IMR-90 (cell line): ENCODE results near the gene VPS39. TPM values are rescaled to one million over a fixed set of nuclear protein-coding genes. Genes with fewer than 3 reads are reported as not detected.

Experiments
- ATAC-seq: fragments of 200-7000 bp; cut with Tn5 transposase; 2 replicates; pipeline ENCODE4 v1.9.1; 2020; ENCODE audit warnings: low read depth, mild to moderate bottlenecking, moderate library complexity
- BruUV-seq: library from RNA; stranded (reverse); fragments of 400-500 nt; replicated peaks from 2 replicates; lab custom pipeline; 2021; lab: Mats Ljungman, UMichigan
- CTCF ChIA-PET: fragments of 300-600 bp; formaldehyde crosslinking; extraction: SDS; loops from one replicate; lab custom pipeline; 2021; ENCODE audit warnings: antibody characterized with exemption; lab: Yijun Ruan, JAX
- POLR2A ChIA-PET: fragments of 300-600 bp; sonication (Branson Sonifier 250); formaldehyde crosslinking; loops from one replicate; lab custom pipeline; 2022; ENCODE audit warnings: antibody characterized with exemption; ENCODE audit not compliant: unreplicated experiment; lab: Charles Lee
- DNase-seq: peaks from one replicate; pipeline ENCODE4 v3.0.0; 2013
- H2AFZ ChIP-seq: replicated peaks from 2 replicates; pipeline ENCODE3; 2013; ENCODE audit warnings: low read length, mild to moderate bottlenecking; ENCODE audit not compliant: poor library complexity
- H2AK5ac ChIP-seq: 2 replicates; pipeline ENCODE4 v1.6.1; 2013; ENCODE audit warnings: low read depth, low read length, inconsistent platforms
- H2AK9ac ChIP-seq: replicated peaks from 2 replicates; pipeline ENCODE3; 2013; ENCODE audit warnings: mild to moderate bottlenecking, low read depth, low read length, moderate library complexity; ENCODE audit not compliant: poor library complexity
- H2BK120ac ChIP-seq: 2 replicates; pipeline ENCODE4 v1.6.1; 2013; ENCODE audit warnings: low read depth, low read length, inconsistent platforms
- H2BK15ac ChIP-seq: 3 replicates; pipeline ENCODE4 v1.6.1; 2013; ENCODE audit warnings: low read depth, low read length, inconsistent platforms
- H2BK20ac ChIP-seq: 2 replicates; pipeline ENCODE4 v1.6.1; 2013; ENCODE audit warnings: low read depth, mild to moderate bottlenecking, inconsistent platforms, low read length, moderate library complexity
- H2BK5ac ChIP-seq: 2 replicates; pipeline ENCODE4 v1.6.1; 2013; ENCODE audit warnings: mild to moderate bottlenecking, low read depth, low read length, inconsistent platforms; ENCODE audit not compliant: poor library complexity, severe bottlenecking
- H3K14ac ChIP-seq: replicated peaks from 2 replicates; pipeline ENCODE4 v1.6.1; 2013; ENCODE audit warnings: low read depth, low read length, inconsistent platforms
- H3K18ac ChIP-seq: 2 replicates; pipeline ENCODE4 v1.6.1; 2013; ENCODE audit warnings: low read depth, low read length, control low read depth
- H3K23ac ChIP-seq: 2 replicates; pipeline ENCODE4 v1.6.1; 2013; ENCODE audit warnings: low read depth, low read length, inconsistent platforms
- H3K27ac ChIP-seq: 2 replicates; pipeline ENCODE4 v1.5.1; 2013; ENCODE audit warnings: mild to moderate bottlenecking, control low read depth, low read length; ENCODE audit not compliant: insufficient read depth
- H3K27me3 ChIP-seq: 2 replicates; pipeline ENCODE4 v1.6.1; 2013; ENCODE audit warnings: low read length; ENCODE audit not compliant: control insufficient read depth, insufficient read depth
- H3K36me3 ChIP-seq: 2 replicates; pipeline ENCODE4 v1.6.1; 2013; ENCODE audit warnings: low read length, mixed read lengths; ENCODE audit not compliant: control insufficient read depth, insufficient read depth
- H3K4ac ChIP-seq: 2 replicates; pipeline ENCODE4 v1.6.1; 2013; ENCODE audit warnings: low read depth, low read length, inconsistent platforms
- H3K4me1 ChIP-seq: 2 replicates; pipeline ENCODE4 v1.6.1; 2013; ENCODE audit warnings: low read length, mixed read lengths; ENCODE audit not compliant: control insufficient read depth, insufficient read depth
- H3K4me2 ChIP-seq: 2 replicates; pipeline ENCODE4 v1.6.1; 2013; ENCODE audit warnings: low read depth, mild to moderate bottlenecking, control low read depth, low read length, moderate library complexity
- H3K4me3 ChIP-seq: 2 replicates; pipeline ENCODE4 v1.5.1; 2013; ENCODE audit warnings: low read depth, mild to moderate bottlenecking, control low read depth, low read length, moderate library complexity; ENCODE audit not compliant: insufficient read depth
- H3K56ac ChIP-seq: 2 replicates; pipeline ENCODE4 v1.6.1; 2013; ENCODE audit warnings: low read length, inconsistent platforms; ENCODE audit not compliant: insufficient read depth; ENCODE audit errors: extremely low read depth
- H3K79me1 ChIP-seq, 2 experiments: 2 replicates each; pipeline ENCODE4 v1.6.1; 2013; ENCODE audit warnings: low read length in 2 of 2, inconsistent platforms in 1 of 2, low read depth in 1 of 2
- H3K9ac ChIP-seq: 2 replicates; pipeline ENCODE4 v1.6.1; 2013; ENCODE audit warnings: low read depth, low read length, control low read depth
- H3K9me1 ChIP-seq: 2 replicates; pipeline ENCODE4 v1.6.1; 2013; ENCODE audit warnings: low read length, inconsistent platforms; ENCODE audit not compliant: insufficient read depth
- H3K9me3 ChIP-seq: 2 replicates; pipeline ENCODE4 v1.6.1; 2013; ENCODE audit warnings: low read length; ENCODE audit not compliant: control insufficient read depth, insufficient read depth
- H4K20me1 ChIP-seq: 2 replicates; pipeline ENCODE4 v1.6.1; 2013; ENCODE audit warnings: low read length, inconsistent platforms; ENCODE audit not compliant: insufficient read depth
- H4K5ac ChIP-seq: 2 replicates; pipeline ENCODE4 v1.6.1; 2013; ENCODE audit warnings: mild to moderate bottlenecking, low read depth, low read length, control low read depth
- H4K8ac ChIP-seq, 2 experiments: 2 replicates each; pipeline ENCODE4 v1.6.1; 2013; ENCODE audit warnings: low read depth in 2 of 2, low read length in 2 of 2, control low read depth in 1 of 2, inconsistent platforms in 1 of 2
- H4K91ac ChIP-seq: 2 replicates; pipeline ENCODE4 v1.6.1; 2013; ENCODE audit warnings: low read depth, low read length, inconsistent platforms; ENCODE audit not compliant: insufficient read depth
- CHD1 ChIP-seq: IDR thresholded peaks from 2 replicates; pipeline ENCODE4 v1.6.1; 2012; ENCODE audit warnings: low read depth, low read length, improper control_type of control experiment
- FOS ChIP-seq: fragments of 150-350 bp; IDR thresholded peaks from 2 replicates; pipeline ENCODE4 v1.6.1; 2016; ENCODE audit warnings: low read depth, low read length
- NFE2L2 ChIP-seq: fragments of 150-350 bp; IDR thresholded peaks from 2 replicates; pipeline ENCODE4 v1.6.1; 2016; ENCODE audit warnings: low read depth, mild to moderate bottlenecking, low read length
- RFX5 ChIP-seq: IDR thresholded peaks from 2 replicates; pipeline ENCODE4 v1.8.0; 2012; ENCODE audit warnings: low read depth, mild to moderate bottlenecking, low read length, moderate library complexity
- SMC3 ChIP-seq: fragments of 150-350 bp; IDR thresholded peaks from 2 replicates; pipeline ENCODE4 v1.6.1; 2016; ENCODE audit warnings: low read depth, mild to moderate bottlenecking, antibody characterized with exemption, low read length, moderate library complexity
- WGBS, 2 experiments: methylation state at CpG; one replicate each; pipeline versions ENCODE4 v1.1.5 to v1.1.7; 2013; ENCODE audit warnings: missing lambda C conversion rate in 2 of 2; ENCODE audit not compliant: insufficient read length in 1 of 2; ENCODE audit errors: extremely low coverage in 2 of 2; 5-methylcytosine and 5-hydroxymethylcytosine counted together
- dilution Hi-C: fragments of 300-500 bp; cut with HindIII; formaldehyde crosslinking; loops from one replicate; pipeline ENCODE4 v1.14.3; 2018; ENCODE audit warnings: low sequenced_read_pairs; ENCODE audit not compliant: unreplicated experiment
- in situ Hi-C: fragments of 300-500 bp; cut with MboI; formaldehyde crosslinking; loops from 3 replicates; pipeline ENCODE4 v1.14.3; 2019; ENCODE audit warnings: low sequenced_read_pairs, inconsistent platforms, mixed read lengths
- intact Hi-C: fragments of 100-400 bp; cut with micrococcal nuclease; formaldehyde crosslinking; loops from 2 replicates; pipeline ENCODE4 v1.10.0; 2022
- polyA plus RNA-seq, 3 experiments: library from polyadenylated mRNA; depleted of rRNA; stranded (reverse); fragments of >200 nt; gene quantifications; 2 replicates each; pipeline ENCODE4 v1.2.3, GENCODE V29; 2012; ENCODE audit warnings: low replicate concordance in 1 of 3
- total RNA-seq: library from RNA; depleted of rRNA; stranded (reverse); fragments of >200 nt; gene quantifications from 2 replicates; pipeline ENCODE4 v1.2.3, GENCODE V29; 2012
- TF ChIP-seq, protein P1 (sequence below): fragments of 150-350 bp; IDR thresholded peaks from 2 replicates; pipeline ENCODE4 v1.6.1; 2016; ENCODE audit warnings: low read depth, mild to moderate bottlenecking, low read length, moderate library complexity, borderline replicate concordance
- TF ChIP-seq, protein P2 (sequence below): fragments of 150-350 bp; IDR thresholded peaks from 2 replicates; pipeline ENCODE4 v1.6.1; 2017; ENCODE audit warnings: mild to moderate bottlenecking, antibody characterized with exemption, low read length, low read depth
- TF ChIP-seq, protein P3 (sequence below): conservative IDR thresholded peaks from 2 replicates; pipeline ENCODE4 v1.5.1; 2012; ENCODE audit warnings: mild to moderate bottlenecking, low read depth, low read length, improper control_type of control experiment

Gene VPS39
- total and polyA plus RNA-seq, 2 of the 4 experiments (the other 2 are of a cell fraction): 49.7 to 52.2 TPM

DNA sequence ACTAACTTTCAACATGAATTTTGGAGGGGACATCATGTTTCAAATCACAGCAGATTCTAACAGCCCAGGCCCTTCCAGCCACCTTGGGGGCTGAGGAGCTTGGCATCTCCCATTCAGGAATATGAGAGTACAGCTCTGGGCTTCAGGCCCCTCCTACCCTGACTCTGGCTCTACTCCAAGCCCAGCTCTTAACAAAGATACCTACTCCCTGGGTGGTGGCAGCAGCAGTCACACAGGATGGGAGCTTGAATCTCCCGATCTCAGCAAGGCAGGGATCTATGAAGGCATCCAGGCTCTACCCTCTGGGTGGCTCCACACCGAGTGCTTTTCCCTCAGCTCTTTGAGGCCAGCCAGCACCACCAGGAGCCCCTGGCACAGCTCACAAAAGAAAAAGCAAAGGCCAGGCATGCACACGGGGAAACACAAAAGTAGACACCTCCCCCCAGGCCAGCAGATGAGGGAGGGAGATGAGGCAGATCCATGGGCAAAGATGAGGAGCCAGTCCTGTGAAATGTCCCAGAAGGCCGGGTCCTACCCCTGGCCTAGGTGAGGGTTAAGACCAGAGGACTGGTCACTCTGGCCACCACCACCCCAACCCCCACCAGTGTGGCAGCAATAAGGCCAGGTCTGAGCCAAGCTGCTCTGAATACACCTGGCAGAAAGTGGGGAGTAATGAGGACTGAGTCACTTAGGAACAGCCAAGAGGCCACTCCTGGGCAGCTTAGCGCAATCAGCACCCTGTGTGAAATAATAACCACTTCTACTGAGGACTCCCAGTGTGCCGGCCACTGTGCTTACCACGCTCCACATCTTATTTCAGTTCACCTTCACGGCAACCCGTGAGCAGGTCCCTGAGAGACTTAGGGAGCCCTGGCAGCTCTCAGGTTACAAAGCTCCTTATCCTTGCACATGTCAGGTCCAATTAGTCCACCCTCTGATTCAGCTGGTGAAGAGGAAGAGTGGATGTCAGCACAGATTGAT lies 76.0 kb downstream of the VPS39 start (continued):
- TF ChIP-seq, protein P1, sequence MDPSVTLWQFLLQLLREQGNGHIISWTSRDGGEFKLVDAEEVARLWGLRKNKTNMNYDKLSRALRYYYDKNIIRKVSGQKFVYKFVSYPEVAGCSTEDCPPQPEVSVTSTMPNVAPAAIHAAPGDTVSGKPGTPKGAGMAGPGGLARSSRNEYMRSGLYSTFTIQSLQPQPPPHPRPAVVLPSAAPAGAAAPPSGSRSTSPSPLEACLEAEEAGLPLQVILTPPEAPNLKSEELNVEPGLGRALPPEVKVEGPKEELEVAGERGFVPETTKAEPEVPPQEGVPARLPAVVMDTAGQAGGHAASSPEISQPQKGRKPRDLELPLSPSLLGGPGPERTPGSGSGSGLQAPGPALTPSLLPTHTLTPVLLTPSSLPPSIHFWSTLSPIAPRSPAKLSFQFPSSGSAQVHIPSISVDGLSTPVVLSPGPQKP: no peak
- TF ChIP-seq FOS: no peak

DNA sequence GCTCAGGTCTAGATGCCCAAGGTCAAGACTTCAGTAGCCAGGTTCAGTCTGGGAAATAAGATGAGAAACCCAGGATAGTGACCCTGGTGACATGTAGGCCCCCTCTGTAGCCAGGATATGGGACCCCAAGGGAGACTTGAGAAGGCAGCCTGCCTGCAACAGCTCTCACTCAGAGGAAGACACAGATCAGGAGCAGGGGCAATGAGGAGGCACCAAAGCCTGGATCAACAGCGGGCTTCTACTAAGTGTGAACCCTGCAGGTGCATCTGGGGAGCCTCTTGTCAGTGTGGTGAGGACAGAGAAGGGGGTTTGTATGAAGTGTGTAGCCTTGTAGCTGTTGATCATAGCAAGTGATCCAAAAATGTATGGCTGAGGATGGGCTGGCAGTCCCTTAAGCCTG lies 77.1 kb downstream of the VPS39 start:
- no peak overlapping the region for H3K27ac ChIP-seq
- no peak overlapping the region for H3K9ac ChIP-seq
- H3K4me3 ChIP-seq: no peak overlapping the region
- intact Hi-C loops: no loop called here
- in situ Hi-C loops: no loop called here
- H2BK15ac ChIP-seq: no peak overlapping the region
- WGBS, 2 experiments: 80% methylated on average over 1 of the region's 1 CpG; no CpG with 5 or more reads in 1 of the 2 experiments
- H3K4me1 ChIP-seq: no peaks in the 10 kb centered on the region
- no peak overlapping the region for H3K56ac ChIP-seq
- ATAC-seq: no peak
- no peak overlapping the region for H2BK5ac ChIP-seq
- H4K20me1 ChIP-seq: no peaks in the 10 kb centered on the region
- no peak overlapping the region for H2BK120ac ChIP-seq
- H2BK20ac ChIP-seq: no peak overlapping the region
- H3K79me1 ChIP-seq: no peaks in the 10 kb centered on the region
- H3K23ac ChIP-seq: no peak overlapping the region
- H2AK5ac ChIP-seq: no peak overlapping the region
- H4K5ac ChIP-seq: no peak overlapping the region
- H4K8ac ChIP-seq: no peak overlapping the region
- H3K14ac ChIP-seq: no peak overlapping the region
- ChIA-PET POLR2A (no interaction called here), CTCF (no interaction called here)
- H3K27me3 ChIP-seq: peaks cover 40% of the 10 kb centered on the region
- H3K36me3 ChIP-seq: no peaks in the 10 kb centered on the region
- BruUV-seq: no TSS peak
- no peak overlapping the region for H3K4me2 ChIP-seq
- H3K9me1 ChIP-seq: no peaks in the 10 kb centered on the region
- no peak overlapping the region for H3K18ac ChIP-seq
- dilution Hi-C loops: no loop called here
- DNase-seq: no peak
- H3K4ac ChIP-seq: no peak overlapping the region
- TF ChIP-seq, protein P2, sequence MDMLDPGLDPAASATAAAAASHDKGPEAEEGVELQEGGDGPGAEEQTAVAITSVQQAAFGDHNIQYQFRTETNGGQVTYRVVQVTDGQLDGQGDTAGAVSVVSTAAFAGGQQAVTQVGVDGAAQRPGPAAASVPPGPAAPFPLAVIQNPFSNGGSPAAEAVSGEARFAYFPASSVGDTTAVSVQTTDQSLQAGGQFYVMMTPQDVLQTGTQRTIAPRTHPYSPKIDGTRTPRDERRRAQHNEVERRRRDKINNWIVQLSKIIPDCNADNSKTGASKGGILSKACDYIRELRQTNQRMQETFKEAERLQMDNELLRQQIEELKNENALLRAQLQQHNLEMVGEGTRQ: no peak
- no peak for TF ChIP-seq CHD1
- TF ChIP-seq SMC3: no peak
- TF ChIP-seq, protein P3, sequence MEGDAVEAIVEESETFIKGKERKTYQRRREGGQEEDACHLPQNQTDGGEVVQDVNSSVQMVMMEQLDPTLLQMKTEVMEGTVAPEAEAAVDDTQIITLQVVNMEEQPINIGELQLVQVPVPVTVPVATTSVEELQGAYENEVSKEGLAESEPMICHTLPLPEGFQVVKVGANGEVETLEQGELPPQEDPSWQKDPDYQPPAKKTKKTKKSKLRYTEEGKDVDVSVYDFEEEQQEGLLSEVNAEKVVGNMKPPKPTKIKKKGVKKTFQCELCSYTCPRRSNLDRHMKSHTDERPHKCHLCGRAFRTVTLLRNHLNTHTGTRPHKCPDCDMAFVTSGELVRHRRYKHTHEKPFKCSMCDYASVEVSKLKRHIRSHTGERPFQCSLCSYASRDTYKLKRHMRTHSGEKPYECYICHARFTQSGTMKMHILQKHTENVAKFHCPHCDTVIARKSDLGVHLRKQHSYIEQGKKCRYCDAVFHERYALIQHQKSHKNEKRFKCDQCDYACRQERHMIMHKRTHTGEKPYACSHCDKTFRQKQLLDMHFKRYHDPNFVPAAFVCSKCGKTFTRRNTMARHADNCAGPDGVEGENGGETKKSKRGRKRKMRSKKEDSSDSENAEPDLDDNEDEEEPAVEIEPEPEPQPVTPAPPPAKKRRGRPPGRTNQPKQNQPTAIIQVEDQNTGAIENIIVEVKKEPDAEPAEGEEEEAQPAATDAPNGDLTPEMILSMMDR: no peak
- TF ChIP-seq, protein P1: no peak
- TF ChIP-seq RFX5: no peak
- TF ChIP-seq NFE2L2: no peak
- no peaks in the 10 kb centered on the region for H3K9me3 ChIP-seq
- no peak overlapping the region for H2AFZ ChIP-seq
- H2AK9ac ChIP-seq: no peak overlapping the region
- no peak overlapping the region for H4K91ac ChIP-seq
